HG03064 (cell line): ENCODE data around the gene AKNA.

Source experiments
- ATAC-seq: cut with Tn5 transposase; IDR thresholded peaks from one replicate; pipeline ENCODE4 v1.9.1; 2021; ENCODE audit warnings: low read depth; ENCODE audit not compliant: unreplicated experiment

The AKNA gene

DNA sequence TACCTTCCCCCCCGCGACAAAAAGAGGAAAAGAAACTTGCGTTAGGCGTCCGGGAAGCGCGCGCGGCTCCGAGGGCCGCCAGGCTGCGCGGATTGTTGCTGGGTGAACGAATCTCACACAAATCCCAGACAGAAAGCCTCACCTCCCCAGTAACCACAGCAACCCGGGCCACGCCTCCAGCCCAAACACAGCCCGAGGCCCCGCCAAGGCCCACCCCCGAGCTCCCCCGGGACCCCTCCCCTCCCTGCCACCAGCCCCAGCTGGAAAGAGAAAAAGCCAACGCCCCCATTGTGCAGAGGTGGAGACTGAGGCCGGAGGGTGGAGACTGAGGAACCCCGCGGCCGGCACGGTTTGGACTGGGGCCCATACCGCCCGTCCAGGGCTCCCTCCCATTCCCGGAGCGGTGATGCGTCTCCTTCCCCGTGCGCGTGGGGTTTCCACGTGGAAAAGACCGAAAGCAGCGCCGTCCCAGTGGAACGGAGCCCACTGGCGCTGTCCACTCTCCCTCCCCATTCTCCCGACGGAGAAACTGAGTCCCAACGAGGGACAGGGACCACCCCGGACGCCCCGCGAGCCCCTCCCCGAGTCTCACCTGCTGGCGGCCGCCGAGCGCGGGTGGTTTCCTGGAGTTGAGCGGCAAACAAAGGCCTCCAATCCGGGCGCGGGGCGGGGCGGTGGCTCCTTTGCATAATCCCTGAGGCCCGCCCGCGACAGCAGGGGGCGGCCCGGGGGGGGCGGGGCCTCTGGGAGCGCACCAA lies 10.2 kb upstream of the AKNA start:
- ATAC-seq: peak; percentile 74

GRCh38 chr9:114397219-114397847 lies 9.6 kb upstream of the AKNA start:
- no peak for ATAC-seq

- no peak for ATAC-seq
Measured at GRCh38 chr9:114396558-114397218, 8.9 kb upstream of the AKNA start.

DNA sequence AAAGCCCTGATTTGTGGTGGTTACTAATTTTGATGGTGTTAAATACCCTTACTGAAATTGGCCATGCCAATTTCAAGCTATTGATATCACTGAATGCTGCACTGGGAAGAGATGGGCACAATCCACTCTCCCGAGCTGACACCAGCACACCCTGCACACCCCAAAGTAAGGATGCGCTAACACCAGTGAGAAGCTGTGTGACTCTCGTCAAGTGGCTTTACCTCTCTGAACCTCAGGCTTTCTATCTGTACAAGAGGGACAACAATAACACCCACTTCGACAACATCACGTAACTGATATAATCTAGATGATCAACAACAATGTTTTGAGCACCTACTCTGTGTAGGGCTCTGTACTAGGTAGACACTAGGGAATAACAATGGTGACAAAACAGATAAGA lies 8.0 kb upstream of the AKNA start:
- ATAC-seq: no peak

GRCh38 chr9:114395334-114395617 lies 7.5 kb upstream of the AKNA start:
- ATAC-seq: no peak

DNA sequence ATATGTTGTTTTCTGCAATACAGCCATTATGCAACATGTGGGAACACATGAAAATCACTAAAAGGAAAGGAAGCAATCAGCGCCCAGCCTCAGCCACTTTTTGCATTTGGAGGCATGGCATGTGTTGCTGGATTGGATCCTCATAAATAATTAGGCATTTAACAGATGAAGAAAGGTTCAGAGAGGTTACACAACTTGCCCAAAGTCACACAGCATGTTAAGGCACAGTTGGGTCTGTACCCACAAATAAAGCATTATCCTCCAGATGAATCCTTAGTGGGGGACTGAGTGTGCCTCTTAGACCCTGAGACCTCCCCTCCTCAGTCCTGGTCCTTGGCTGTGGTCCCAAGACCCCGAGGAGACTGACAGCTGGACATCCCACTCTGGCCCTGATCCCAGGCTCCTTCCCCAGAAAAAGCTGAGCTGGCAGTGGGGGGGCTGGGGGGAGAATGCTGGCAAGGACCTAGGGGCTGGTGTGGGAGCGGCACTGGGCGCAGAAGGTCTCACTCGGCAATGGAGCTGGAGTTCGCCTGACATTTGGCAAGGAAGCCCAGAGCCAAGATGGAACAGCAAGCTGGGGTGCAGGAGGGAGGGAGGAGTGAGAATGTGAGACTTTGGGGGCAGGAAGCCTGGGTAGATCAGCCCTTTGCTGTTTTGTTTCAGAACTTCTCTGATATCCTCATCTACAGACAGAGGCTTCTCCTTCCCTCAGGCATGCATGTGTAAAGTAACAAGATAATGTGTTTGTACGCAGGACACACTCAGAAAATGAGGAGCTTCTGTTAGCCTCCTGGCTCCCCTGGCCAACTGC lies 6.9 kb upstream of the AKNA start:
- ATAC-seq: no peak

DNA sequence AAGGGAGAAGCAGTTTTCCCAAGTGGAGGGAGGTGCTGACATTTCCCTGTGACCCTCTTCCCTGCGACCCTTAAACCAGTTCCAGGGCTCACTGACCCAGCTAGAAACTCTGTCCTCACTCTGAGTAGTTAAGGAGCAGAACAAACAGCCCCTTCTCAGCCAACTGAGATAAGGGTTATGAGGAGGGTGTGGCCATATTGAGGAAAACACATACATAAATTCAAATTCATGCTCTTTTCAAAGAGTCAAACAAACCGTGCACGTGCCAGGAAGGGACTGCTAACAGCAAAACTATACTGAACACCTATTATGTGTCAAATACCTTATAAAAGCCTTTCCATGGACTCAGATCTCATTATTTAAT lies 4.9 kb upstream of the AKNA start:
- no peak for ATAC-seq

DNA sequence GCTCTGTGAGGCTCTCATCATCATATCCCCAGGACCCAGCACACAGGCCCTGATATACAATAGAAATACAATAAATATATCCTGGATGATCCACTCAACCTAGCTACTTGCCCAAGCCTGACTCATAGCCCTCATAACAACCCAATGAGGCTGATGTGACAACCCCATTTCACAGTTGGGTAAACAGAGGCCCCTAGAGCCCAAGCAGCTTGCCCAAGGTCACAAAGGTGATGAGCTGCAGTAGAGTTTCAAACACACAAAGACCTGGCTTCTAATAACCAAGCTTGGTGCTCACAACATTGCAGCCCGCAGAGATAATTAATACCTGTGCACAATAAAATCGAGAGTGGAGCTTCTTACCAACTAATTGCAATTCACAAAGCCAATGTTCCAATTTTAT lies 3.2 kb upstream of the AKNA start:
- ATAC-seq: no peak

DNA sequence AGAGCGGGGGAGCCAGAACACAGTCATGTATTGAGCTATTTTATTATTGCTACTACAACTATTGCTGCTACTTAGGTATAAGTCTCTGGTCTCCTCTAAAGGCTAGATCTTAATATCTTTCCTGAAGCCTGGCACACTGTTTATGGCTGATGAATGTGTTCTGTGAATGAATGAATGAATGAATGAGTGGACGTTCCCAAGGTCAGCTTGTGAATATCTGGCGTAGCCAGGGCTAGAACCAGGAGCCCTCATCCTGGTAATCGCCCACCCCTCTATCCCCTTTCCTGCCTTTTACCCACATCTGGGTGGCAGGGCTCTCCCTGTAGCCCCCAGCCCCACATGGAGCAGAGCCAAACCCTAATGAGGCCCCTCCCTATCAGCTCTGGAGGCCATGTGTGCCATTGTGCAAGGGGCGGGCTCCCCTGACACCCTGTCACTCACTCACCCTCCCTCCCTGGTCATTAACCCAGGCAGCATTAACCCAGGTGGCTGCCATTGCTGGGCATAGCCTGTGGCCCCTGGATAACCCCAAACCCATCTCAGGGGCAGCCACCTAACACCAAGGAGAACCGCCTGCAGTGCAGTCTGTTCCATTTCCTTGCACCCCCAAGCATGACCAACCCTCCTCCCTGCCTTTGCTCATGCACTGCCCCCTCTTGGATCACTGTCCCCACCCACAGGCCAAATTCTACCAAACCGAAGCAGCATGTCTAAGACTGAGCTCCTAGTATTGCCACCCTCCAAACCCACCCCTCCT lies 2.0 kb upstream of the AKNA start:
- no peak for ATAC-seq

- ATAC-seq: no peak
Measured at GRCh38 chr9:114388764-114389375, 1.1 kb upstream of the AKNA start.

- no peak for ATAC-seq
Measured at GRCh38 chr9:114388357-114388682, 538 bp upstream of the AKNA start.

- no peak for ATAC-seq
Measured at GRCh38 chr9:114386886-114387679, 699 bp downstream of the AKNA start.

DNA sequence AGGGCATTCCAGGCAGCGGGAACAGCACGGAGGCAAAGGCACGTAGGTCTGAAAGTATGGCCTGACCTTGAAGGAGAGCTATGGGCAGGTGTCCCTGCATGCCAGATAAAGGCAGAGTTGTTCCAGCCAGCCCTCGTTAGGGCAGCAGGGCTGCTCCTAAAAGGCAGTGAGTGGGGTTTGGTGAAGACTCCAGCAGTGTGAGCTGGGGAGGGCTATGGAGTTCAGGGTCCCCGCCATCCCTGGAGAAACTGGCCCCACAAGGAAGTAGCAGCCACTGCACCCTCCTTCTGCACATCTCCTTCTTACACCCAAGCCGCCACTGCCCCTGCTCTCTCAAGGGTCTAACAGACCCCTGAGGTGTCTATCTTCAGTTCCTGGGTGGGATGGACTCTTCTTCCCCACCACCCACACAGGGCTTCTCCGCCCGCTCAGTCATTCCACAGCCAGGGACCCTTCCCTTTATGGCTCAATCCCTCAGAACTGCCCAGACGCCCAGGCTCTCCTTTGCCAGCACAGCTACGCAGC lies 1.4 kb downstream of the AKNA start:
- no peak for ATAC-seq

GRCh38 chr9:114385397-114386181 lies 2.2 kb downstream of the AKNA start:
- ATAC-seq: peak; percentile 83

DNA sequence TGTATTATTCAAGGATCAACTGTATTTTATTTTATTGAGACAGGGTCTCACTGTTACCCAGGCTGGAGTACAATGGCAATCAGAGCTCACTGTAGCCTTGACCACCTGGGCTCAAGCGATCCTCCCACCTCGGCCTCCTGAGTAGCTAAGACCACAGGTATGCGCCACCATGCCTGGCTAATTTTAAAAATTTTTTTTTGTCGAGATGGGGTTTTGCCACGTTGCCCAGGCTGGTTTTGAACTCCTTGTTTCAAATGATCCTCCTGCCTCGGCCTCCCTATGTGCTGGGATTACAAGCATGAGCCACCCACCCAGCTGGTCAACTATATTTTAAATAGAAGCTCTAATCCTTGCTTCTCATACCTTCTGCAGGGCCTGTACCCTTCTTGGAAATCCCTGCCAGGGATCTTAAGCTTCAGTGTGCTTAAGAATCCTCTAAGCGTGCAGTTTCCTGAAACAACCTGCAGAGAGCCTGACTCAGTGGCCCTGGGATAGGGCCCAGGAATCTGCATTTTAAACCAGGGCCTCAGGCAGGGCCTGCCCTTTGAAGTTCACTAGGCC lies 2.9 kb downstream of the AKNA start:
- ATAC-seq: no peak

- ATAC-seq: no peak
Measured at GRCh38 chr9:114384341-114384740, 3.4 kb downstream of the AKNA start.

DNA sequence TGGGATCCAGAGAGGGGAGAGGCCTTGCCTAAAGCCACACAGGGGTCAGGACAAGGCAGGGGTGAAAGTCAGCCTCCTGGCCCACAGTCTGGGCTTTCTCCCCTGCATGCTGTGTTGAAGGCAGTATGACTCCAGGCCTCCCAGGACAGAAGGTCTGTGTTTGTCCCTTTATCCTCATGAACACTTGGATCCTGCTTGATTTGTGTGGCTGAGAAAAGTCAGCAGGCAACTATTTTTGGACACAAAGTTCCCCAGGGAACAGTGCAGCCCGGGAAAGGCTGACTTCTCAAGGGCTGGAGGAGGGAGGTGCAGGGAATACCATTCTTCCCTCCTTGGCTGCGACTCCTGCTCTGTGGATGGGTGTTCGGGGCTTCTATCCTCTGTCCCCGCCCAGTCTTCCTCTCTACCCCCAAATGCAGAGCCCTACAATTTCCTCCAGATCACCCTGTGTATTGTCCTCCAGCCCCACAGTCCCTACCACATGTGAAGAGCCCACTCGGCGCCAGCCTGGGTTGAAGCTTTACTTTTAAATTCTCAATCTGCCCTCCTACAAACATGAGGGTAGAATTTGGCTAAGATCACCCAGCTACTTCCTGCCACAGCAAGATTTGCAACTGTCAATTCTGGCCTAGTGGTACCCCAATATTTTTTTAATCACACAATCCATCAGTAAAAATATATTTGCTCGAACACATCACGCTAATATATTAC lies 4.1 kb downstream of the AKNA start:
- ATAC-seq: no peak
